Islet precursor cell (in vitro differentiated cells): ENCODE results near the gene SPINK8.
"Not testable (repeated sequence)": the region's sequence is repeated elsewhere in the genome, so short reads cannot be mapped to it uniquely, and the experiment has no call there.

Experiments
- DNase-seq: peaks from one replicate; pipeline ENCODE4 v3.0.0-alpha.2; 2018

Gene SPINK8

GRCh38 chr3:48333346-48334245 is at the start of gene SPINK8:
TSS of gene SPINK8 (minus strand) at chr3:48333661. CDS start at chr3:48328341, 5,320 bp downstream.
- not testable (repeated sequence) for DNase-seq

- no peak for DNase-seq
Measured at GRCh38 chr3:48372862-48373435, 39.5 kb upstream of the SPINK8 start.

GRCh38 chr3:48372377-48372770 is 38.9 kb upstream of the SPINK8 start:
- DNase-seq = no peak

- no peak for DNase-seq
Measured at GRCh38 chr3:48371651-48372376, 38.4 kb upstream of the SPINK8 start, which contains the start of gene FBXW12. TSS of gene FBXW12 (plus strand) at chr3:48372219. CDS start at chr3:48372768, 549 bp downstream.

- DNase-seq = no peak
Measured at GRCh38 chr3:48370333-48370713, 36.9 kb upstream of the SPINK8 start.

GRCh38 chr3:48369693-48370332 is 36.4 kb upstream of the SPINK8 start:
- DNase-seq = no peak

GRCh38 chr3:48367201-48367600 is 33.7 kb upstream of the SPINK8 start:
- no peak for DNase-seq

- no peak for DNase-seq
Measured at GRCh38 chr3:48364840-48365239, 31.4 kb upstream of the SPINK8 start.

- DNase-seq = no peak
Measured at GRCh38 chr3:48361928-48362327, 28.5 kb upstream of the SPINK8 start.

GRCh38 chr3:48356419-48356818 is 23.0 kb upstream of the SPINK8 start:
- DNase-seq = no peak

GRCh38 chr3:48353987-48354386 is 20.5 kb upstream of the SPINK8 start:
- no peak for DNase-seq

GRCh38 chr3:48352546-48352945 is 19.1 kb upstream of the SPINK8 start:
- DNase-seq = no peak

GRCh38 chr3:48347500-48347899 is 14.0 kb upstream of the SPINK8 start:
- no peak for DNase-seq

GRCh38 chr3:48345946-48346572 is 12.6 kb upstream of the SPINK8 start:
- DNase-seq = no peak

GRCh38 chr3:48344867-48345507 is 11.5 kb upstream of the SPINK8 start:
- DNase-seq = no peak

GRCh38 chr3:48343432-48343831 is 10.0 kb upstream of the SPINK8 start:
- DNase-seq = no peak

- DNase-seq = no peak
Measured at GRCh38 chr3:48338635-48339034, 5.2 kb upstream of the SPINK8 start.

- DNase-seq = not testable (repeated sequence)
Measured at GRCh38 chr3:48337536-48337935, 4.1 kb upstream of the SPINK8 start.

GRCh38 chr3:48335286-48335685 is 1.8 kb upstream of the SPINK8 start:
- not testable (repeated sequence) for DNase-seq

- no peak for DNase-seq
Measured at GRCh38 chr3:48334605-48335004, 1.1 kb upstream of the SPINK8 start.

GRCh38 chr3:48331706-48332435 is 1.6 kb downstream of the SPINK8 start:
- not testable (repeated sequence) for DNase-seq
